ENCODE results near the gene DUS1L.

DNA sequence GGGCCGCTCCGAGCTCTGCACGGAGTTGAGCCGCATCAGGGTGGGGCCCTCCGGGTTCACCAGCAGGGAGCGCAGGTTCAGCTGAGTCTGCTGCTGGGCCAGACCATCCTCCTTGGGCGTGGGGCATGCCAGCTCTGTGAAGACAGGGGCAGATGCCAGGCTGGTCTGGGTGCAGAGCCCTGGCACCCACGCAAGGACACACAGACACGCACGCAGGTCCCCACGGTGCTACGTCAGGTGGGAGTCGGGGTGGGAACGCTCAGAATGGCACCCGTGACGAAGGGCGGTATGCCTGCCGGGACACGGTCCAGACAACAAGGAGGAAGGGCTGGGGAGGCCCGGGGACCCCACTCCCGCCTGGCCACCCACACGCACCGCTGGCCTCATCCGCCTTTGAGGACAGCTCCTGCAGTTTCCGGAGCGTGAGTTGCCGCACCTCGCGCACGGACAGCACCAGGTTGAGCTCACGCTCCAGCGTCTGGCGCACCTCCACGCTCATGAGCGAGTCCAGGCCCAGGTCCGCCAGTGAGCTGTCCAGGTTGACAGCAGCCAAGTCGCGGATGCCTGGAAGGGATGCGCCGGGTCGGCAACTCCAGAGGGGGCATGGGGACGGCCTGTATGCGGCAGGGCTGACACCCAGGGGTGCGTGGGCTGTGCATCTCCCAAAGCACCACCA lies 15.3 kb upstream of the DUS1L start:
- TF ChIP-seq, protein P1, sequence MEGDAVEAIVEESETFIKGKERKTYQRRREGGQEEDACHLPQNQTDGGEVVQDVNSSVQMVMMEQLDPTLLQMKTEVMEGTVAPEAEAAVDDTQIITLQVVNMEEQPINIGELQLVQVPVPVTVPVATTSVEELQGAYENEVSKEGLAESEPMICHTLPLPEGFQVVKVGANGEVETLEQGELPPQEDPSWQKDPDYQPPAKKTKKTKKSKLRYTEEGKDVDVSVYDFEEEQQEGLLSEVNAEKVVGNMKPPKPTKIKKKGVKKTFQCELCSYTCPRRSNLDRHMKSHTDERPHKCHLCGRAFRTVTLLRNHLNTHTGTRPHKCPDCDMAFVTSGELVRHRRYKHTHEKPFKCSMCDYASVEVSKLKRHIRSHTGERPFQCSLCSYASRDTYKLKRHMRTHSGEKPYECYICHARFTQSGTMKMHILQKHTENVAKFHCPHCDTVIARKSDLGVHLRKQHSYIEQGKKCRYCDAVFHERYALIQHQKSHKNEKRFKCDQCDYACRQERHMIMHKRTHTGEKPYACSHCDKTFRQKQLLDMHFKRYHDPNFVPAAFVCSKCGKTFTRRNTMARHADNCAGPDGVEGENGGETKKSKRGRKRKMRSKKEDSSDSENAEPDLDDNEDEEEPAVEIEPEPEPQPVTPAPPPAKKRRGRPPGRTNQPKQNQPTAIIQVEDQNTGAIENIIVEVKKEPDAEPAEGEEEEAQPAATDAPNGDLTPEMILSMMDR (IDR thresholded peaks at IDR 0.05): no peak
- no peak for TF ChIP-seq JUND (IDR thresholded peaks at IDR 0.05)
- TF ChIP-seq EP300 (IDR thresholded peaks at IDR 0.05; ENCODE audit: borderline replicate concordance in 1 of 2, low read depth in 1 of 2, low read length in 1 of 2): no peak
- no peak for TF ChIP-seq POLR2AphosphoS5 (IDR thresholded peaks at IDR 0.05; ENCODE audit: low read depth, low read length)
- TF ChIP-seq RCOR1 (IDR thresholded peaks at IDR 0.05; ENCODE audit: low read length): no peak
- no peak for TF ChIP-seq GABPA (IDR thresholded peaks at IDR 0.05; ENCODE audit: low read depth)
- TF ChIP-seq RAD21 (IDR thresholded peaks at IDR 0.05; ENCODE audit: low read length): no peak
